Stimulated activated CD4-positive, alpha-beta T cell treated with anti-CD3 and anti-CD28 coated beads, Interleukin-4, amount 100 ng/mL, for 48 hours (primary cell): ENCODE data around the gene PALB2.

Source experiments
- DNase-seq, 2 donors: peaks; one replicate each; pipeline ENCODE4 v3.0.0-alpha.2; 2020; ENCODE audit warnings: low read depth in 2 of 2

PALB2 gene

GRCh38 chr16:23640931-23641765 is at the start of gene PALB2, which contains the start of gene DCTN5:
Gene PALB2, minus strand, starts transcription at chr16:23641310. Its CDS starts 153 bp downstream, at chr16:23641157.
Gene DCTN5, plus strand, starts transcription at chr16:23641466. Its CDS starts 77 bp downstream, at chr16:23641543.
- DNase-seq: peak; percentile 83 to 89

- DNase-seq: no peak
Observed at GRCh38 chr16:23689442-23690187, 48.5 kb upstream of the PALB2 start.

- no peak for DNase-seq
Observed at GRCh38 chr16:23687034-23687808, 46.1 kb upstream of the PALB2 start.

- no peak for DNase-seq
Observed at GRCh38 chr16:23683487-23683886, 42.4 kb upstream of the PALB2 start.

- DNase-seq: no peak
Observed at GRCh38 chr16:23682181-23682580, 41.1 kb upstream of the PALB2 start.

GRCh38 chr16:23679986-23680336 is 38.9 kb upstream of the PALB2 start:
- DNase-seq: no peak

- peak; percentile 24 to 34 for DNase-seq
Observed at GRCh38 chr16:23679274-23679985, 38.3 kb upstream of the PALB2 start.

- DNase-seq: peak; percentile 81
Observed at GRCh38 chr16:23678430-23679273, 37.5 kb upstream of the PALB2 start, which contains the start of gene PLK1. Gene PLK1, plus strand, starts transcription at chr16:23678889. Its CDS starts 44 bp downstream, at chr16:23678933.

GRCh38 chr16:23676924-23677480 is 35.9 kb upstream of the PALB2 start:
- no peak for DNase-seq

GRCh38 chr16:23673971-23674614 is 33.0 kb upstream of the PALB2 start:
- no peak for DNase-seq

GRCh38 chr16:23670137-23670776 is 29.1 kb upstream of the PALB2 start:
- DNase-seq: peak; percentile 34 to 56

- no peak for DNase-seq
Observed at GRCh38 chr16:23668873-23669272, 27.8 kb upstream of the PALB2 start.

GRCh38 chr16:23668225-23668624 is 27.1 kb upstream of the PALB2 start:
- no peak for DNase-seq

GRCh38 chr16:23667355-23667659 is 26.2 kb upstream of the PALB2 start:
- no peak for DNase-seq

GRCh38 chr16:23666571-23667354 is 25.7 kb upstream of the PALB2 start:
- no peak for DNase-seq

GRCh38 chr16:23663918-23664317 is 22.8 kb upstream of the PALB2 start:
- no peak for DNase-seq

- DNase-seq: no peak
Observed at GRCh38 chr16:23651943-23652468, 10.9 kb upstream of the PALB2 start.
